SKM-1 treated with dmso at 0.1 percent for 144 hours (cell line): ENCODE results near the gene MRPL4.

Source experiments
- DNase-seq: peaks from one replicate; lab custom pipeline; 2025; ENCODE audit not compliant: unreplicated experiment; lab: John Stamatoyannopoulos, UW

MRPL4 gene

GRCh38 chr19:10288662-10289166 lies 36.7 kb downstream of the MRPL4 start:
- DNase-seq = no peak

DNA sequence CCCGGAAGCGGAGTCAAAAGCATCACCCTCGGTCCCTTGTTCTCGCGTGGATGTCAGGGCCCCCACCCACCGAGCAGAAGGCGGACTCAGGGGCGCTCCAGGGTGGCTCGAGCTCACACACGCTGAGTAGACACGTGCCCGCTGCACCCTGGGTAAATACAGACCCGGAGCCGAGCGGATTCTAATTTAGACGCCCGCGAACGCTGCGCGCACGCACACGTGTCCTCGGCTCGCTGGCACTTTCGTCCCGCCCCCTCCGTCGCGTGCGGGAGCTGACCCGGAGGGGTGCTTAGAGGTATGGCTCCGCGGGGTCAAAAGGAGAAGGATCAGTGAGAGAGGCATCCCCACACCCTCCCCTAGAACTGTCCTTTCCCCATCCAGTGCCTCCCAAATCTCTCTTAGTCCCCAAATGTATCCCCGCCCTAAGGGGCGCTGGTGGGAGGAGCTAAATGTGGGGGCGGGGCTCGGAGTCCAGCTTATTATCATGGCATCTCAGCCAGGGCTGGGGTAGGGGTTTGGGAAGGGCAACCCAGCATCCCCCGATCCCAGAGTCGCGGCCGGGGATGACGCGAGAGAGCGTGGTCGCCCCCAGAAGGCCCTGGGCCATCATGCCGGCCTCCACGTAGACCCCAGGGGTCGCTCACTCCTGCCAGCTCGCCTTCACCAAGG lies 37.3 kb downstream of the MRPL4 start:
- DNase-seq = peak; percentile 76

DNA sequence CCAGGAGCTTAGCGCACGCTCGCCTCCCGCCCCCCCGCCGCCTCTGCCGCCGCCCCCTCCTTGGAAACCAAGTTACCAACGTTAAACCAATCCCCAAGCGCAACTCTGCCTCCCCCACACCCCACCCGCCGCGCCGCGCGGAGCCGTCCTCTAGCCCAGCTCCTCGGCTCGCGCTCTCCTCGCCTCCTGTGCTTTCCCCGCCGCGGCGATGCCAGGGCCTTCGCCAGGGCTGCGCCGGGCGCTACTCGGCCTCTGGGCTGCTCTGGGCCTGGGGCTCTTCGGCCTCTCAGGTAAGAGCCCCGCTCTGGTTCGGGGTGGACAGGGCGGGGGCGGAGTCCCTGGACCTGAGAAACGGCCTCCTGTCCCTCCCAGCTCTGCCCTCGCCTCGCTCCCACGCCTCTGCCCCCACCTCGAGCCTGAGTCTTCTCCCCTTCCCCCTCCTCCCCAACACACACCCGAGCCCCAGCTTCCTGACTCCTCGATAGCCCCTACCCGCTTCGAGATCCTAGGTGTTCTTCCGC lies 37.9 kb downstream of the MRPL4 start, which contains the start of gene ICAM5:
ICAM5 (plus strand) TSS at position 117 of the 521 bp plus-strand sequence; CDS start at position 209, 92 bp downstream.
- peak; percentile 46 for DNase-seq

DNA sequence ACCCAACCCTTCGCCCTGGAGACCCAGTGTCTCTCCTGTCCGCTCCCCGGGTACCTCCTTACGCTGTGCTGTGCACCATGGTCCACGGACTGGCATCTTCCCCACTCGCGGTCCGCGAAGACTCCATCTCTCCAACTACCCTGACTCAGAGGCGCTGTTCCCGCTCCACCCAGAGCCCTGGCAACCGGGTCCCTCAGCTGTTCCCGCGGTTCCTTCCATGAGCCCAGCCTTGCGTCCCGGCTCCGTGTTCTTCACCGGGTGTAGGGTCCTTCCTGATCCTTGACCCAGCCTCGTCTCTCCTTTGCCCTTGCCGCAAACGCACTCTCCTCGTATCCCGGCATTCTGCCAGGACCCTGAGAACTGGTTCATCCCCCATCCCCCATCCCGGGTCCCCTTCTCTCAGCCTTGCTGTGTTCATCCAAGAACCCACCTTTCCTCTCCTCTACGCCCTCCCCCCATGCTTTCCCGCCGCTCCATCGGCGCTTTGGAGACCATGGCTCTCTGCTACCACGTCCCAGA lies 38.4 kb downstream of the MRPL4 start:
- no peak for DNase-seq

GRCh38 chr19:10290876-10291553 lies 39.0 kb downstream of the MRPL4 start:
- no peak for DNase-seq

DNA sequence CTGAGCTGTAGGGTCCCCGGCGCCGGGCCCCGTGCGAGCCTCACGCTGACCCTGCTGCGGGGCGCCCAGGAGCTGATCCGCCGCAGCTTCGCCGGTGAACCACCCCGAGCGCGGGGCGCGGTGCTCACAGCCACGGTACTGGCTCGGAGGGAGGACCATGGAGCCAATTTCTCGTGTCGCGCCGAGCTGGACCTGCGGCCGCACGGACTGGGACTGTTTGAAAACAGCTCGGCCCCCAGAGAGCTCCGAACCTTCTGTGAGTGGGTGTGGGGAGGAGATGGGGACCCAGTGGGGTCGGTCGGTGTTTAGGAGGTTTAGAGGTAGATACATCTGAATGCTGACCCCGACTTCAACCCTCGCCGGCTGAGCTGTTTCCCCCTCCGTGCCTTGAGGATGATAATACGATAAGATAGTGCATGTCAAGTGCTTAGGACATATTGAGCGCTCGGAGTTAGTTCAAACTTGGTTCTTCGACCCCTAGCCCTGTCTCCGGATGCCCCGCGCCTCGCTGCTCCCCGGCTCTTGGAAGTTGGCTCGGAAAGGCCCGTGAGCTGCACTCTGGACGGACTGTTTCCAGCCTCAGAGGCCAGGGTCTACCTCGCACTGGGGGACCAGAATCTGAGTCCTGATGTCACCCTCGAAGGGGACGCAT lies 39.7 kb downstream of the MRPL4 start:
- no peak for DNase-seq

DNA sequence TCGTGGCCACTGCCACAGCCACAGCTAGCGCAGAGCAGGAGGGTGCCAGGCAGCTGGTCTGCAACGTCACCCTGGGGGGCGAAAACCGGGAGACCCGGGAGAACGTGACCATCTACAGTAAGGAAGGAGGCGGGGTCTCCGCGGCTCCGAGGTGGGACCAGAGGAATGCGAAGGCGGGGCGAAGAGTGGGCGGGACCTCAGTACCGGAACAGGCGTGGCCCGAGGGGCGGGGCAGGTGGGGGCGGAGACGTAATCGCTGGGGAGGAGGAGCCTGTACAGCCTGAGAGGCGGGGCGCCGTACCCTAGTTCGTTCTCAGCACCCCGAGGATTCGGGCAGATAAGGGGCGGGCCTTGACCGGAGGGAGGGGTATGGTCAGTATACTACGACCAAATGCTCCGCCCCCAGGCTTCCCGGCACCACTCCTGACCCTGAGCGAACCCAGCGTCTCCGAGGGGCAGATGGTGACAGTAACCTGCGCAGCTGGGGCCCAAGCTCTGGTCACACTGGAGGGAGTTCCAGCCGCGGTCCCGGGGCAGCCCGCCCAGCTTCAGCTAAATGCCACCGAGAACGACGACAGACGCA lies 40.3 kb downstream of the MRPL4 start:
- no peak for DNase-seq

DNA sequence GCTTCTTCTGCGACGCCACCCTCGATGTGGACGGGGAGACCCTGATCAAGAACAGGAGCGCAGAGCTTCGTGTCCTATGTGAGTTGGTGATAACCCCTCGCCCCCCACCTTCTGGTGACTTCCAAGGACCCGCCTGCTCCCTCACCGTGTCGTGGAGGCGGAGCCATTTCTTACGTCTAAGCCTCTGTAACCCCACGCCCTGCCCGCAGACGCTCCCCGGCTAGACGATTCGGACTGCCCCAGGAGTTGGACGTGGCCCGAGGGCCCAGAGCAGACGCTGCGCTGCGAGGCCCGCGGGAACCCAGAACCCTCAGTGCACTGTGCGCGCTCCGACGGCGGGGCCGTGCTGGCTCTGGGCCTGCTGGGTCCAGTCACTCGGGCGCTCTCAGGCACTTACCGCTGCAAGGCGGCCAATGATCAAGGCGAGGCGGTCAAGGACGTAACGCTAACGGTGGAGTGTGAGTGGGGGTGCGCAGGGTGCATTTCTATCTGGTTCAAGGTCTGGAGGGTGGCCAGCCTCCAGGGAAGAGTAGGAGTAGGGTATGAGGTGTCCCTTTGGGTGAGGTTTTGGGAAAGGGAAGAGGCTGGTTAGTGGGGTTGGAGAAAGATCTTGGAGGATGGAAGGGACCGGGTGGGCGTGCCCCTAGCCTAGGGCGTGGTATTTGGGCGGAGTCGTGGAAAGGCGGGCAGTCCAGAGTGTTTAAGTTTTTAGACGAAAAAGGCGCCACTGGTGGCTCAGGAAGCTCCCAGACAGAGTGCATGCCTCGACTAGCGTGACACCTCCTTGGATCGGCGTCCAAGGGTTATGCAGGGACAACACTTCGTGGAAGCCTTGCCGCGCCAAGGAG lies 41.0 kb downstream of the MRPL4 start:
- no peak for DNase-seq

GRCh38 chr19:10293637-10294367 lies 41.8 kb downstream of the MRPL4 start:
- no peak for DNase-seq

- DNase-seq = no peak
Measured at GRCh38 chr19:10294368-10294697, 42.3 kb downstream of the MRPL4 start.

DNA sequence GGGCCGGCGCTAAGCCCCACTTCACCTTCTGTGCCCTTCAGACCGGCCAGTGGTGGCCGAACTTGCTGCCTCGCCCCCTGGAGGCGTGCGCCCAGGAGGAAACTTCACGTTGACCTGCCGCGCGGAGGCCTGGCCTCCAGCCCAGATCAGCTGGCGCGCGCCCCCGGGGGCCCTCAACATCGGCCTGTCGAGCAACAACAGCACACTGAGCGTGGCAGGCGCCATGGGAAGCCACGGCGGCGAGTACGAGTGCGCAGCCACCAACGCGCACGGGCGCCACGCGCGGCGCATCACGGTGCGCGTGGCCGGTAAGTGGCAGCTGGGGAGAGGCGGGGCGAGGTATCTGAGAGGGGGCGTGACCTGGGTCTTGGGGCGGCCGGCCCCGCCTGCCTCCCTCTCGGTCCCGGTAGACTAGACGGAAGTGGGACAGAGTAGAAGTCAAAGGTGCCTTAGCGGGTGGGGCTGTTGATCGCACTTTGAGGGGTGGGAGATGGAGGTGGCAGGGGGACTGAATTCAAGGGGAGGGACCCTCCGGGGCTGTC lies 43.4 kb downstream of the MRPL4 start:
- DNase-seq = no peak

DNA sequence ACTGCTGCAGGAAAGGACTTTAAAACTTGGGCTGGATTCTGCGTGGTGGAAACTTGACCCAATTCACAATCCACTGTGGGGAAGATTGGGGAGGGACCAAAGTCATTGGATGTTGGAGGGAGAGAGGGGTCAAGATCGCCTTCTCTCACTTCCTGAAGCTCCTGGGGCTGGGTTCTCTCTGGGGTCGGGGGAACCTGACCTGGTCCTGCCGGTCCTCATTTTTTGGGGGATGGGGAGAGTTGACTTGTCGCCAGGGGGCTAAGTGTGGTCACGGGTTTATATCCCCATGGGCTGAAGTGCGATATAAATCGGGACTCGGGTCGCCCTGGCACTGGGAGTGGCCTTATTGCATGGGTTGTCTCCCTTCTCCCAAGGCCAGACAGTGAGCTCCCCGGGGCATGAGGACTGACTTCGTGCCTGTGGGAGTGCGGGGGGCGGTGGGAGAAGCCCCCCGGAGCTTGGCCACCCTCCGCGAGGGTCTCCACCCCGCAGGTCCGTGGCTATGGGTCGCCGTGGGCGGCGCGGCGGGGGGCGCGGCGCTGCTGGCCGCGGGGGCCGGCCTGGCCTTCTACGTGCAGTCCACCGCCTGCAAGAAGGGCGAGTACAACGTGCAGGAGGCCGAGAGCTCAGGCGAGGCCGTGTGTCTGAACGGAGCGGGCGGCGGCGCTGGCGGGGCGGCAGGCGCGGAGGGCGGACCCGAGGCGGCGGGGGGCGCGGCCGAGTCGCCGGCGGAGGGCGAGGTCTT lies 44.0 kb downstream of the MRPL4 start:
- no peak for DNase-seq

GRCh38 chr19:10299545-10300458 lies 47.8 kb downstream of the MRPL4 start:
- peak; percentile 67 for DNase-seq

- DNase-seq = peak; percentile 52
Measured at GRCh38 chr19:10305139-10305806, 53.3 kb downstream of the MRPL4 start.

- no peak for DNase-seq
Measured at GRCh38 chr19:10306327-10306726, 54.3 kb downstream of the MRPL4 start.

DNA sequence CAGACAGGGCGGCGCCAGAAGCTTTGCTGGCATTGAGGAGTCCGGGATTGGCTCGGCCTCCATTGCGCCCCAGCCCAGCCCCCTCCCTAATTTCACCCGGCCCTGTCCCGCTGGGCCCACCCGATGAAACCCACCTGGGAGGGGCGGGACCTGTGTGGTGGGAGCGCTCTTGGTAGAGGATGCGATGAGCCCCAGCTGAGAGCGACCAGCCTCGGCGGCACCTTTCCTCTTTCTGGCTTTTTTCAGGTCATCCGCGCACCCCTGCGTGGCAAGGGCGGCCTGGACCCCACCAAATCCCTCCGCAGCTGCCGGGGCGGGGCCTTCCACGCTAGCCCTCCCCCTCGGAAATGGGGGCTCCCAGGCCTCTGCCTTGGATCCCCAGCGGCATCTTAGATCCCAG lies 57.4 kb downstream of the MRPL4 start, which contains the start of gene ZGLP1:
ZGLP1 (minus strand) TSS at position 393 of the 400 bp plus-strand sequence.
- DNase-seq = no peak
